GM15510 (cell line): ENCODE data around the gene HPS5.

Source experiments
- POLR2A ChIP-seq: IDR thresholded peaks from 3 replicates; pipeline ENCODE4 v1.6.1; 2011; ENCODE audit warnings: borderline replicate concordance; ENCODE audit not compliant: insufficient read length; ENCODE audit errors: extremely low read depth

Gene HPS5

DNA sequence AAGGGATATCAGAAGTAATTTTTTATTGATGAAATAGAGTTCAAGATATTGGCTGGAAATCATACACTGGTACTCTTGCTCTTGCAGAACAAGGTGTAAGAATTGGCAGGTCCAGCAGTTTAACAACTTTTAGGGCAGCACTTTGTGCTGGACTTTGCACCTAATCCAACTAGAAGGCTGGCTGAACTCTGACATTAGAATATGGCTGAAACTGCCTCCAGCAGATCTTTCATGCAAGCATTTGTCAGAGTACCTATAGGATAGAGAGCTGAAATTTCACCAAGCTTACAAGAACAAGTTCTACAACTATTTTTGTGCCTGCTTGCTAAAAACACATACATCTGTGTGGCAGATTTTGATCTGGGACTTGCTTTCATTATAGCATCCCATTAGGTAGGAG is 17.2 kb downstream of the HPS5 start:
- TF ChIP-seq POLR2A = no peak

DNA sequence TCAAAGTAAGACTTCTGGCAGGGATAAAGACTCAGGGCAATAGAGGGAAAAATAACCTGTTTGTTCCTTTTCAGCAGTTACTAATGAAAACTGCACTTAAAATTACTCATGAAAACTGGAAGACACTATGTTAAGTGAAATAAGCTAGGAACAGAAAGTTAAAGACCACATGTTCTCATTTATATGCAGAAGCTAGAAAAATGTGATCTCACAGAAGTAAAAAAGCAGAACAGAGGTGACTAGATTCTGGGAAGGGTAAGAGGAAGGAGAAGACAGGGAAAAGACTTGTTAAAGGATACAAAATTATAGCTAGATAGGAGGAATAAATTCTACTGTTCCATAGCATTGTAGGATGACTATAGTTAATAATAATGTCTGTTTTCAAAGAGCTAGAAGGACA is 22.2 kb downstream of the HPS5 start:
- TF ChIP-seq POLR2A = no peak

DNA sequence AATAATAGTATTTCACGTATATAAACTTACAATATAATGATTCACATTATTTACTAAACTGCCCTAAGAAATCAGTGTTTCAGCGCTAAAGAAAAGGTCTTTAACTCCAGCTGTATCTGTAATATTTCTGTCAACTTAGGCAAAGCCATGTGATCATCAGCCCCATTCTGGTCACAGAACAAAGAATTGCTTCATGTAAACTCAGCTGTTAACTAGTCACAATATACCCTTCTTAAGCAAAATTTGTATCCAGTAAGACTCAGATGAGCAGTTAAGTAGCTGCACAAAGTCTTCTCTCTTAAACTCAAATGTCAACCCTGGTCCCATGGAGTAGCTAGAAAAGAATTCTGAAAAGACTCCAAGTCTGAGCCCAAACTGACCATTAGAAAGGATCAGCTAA is 26.6 kb downstream of the HPS5 start:
- TF ChIP-seq POLR2A = no peak

DNA sequence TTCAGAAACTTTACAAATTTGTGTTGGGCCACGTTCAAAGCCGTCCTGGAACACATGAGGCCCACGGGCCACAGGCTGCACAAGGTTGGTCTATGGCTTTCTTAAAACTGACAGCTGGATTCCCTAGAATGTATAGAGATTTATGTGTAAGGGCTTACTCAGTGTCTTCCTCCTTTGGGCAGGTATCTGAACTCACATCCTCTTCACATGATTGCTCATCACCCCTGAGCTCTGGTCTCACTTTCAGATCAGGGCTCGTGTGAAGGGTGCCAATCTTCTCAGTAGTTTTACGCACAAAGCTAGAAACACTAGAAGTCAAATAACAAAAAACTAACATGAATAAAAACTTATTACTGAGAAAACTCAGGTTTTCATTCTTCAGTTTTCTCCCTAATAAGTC is 27.1 kb downstream of the HPS5 start:
- no peak for TF ChIP-seq POLR2A

DNA sequence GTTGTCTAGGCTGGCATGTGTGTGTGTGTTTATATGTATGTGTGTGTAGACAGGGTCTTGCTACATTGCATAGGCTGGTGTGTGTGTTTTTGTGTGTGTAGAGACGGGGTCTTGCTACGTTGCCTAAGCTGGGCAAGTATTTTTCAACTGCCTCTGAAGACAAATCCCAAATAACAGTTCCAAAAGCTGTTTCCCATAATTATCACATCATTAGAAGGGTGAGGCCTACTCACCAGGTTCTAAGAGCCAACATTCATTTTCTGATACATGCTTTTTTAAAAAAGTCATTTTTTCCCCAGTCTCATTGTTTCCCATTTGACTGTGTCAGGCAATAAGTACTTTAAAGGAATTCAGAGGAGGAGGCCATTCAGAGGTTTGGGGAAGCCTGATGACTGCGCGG is 33.0 kb downstream of the HPS5 start:
- TF ChIP-seq POLR2A = no peak

DNA sequence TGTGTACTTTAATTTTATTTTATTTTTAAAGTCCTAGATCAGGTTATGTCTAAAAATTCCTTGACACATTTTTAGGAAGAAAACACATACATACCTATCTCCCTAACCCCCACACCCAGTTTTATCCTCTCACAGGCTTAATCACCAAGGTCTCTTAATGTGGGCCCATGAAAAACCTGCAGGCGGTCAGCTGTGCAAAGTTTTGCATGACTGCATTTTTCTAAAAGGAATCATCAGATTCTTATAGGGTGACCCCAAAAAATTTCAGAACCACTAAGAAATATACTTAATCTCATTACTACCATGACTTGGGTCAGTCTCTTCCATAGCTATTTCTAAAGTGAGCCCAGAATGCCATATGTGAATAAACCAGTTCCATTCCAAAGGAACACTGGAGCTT is 36.1 kb downstream of the HPS5 start:
- no peak for TF ChIP-seq POLR2A

DNA sequence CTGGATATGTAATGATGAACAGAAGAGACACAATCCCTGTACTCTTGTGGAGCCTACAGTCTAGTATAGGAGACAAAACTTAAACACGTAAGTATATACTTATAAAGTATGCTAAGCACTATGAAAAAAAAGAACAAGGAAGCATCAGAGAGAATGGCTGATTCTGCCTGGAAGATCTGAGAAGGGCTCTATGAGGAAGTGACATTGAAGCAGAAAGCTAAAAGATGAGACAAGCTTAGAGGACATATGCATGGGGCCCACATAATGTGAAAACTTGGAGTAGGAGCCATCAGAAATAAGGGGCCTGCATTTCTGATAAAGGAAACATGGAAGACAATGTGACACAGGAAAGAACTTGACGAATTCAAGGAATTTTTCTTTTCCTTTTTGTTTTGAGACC is 39.3 kb downstream of the HPS5 start:
- no peak for TF ChIP-seq POLR2A

DNA sequence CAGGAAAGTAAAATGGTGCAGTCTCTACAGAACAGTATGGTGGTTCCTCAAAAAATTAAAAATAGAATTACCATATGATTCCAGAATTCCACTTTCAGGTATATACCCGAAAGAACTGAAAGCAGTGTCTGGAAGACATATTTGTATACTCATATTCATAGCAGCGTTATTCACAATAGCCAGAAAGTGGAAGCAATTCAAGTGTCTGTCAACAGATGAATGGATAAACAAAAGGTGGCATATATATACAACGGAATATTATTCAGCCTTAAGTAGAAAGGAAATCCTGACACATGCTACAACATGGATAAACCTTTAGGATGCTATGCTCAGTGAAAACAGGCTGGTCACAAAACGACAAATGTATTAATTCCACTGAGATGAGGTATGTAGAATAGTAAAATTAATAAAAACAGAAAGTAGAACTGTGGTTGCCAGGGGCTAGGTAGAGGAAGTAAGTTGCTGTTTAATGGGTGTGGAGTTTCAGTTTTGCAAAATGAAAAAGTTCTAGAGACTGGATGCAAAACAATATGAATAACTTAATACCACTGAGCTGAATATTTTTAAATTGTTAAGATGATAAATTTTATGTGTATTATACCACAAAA is 41.4 kb downstream of the HPS5 start:
- TF ChIP-seq POLR2A = no peak

DNA sequence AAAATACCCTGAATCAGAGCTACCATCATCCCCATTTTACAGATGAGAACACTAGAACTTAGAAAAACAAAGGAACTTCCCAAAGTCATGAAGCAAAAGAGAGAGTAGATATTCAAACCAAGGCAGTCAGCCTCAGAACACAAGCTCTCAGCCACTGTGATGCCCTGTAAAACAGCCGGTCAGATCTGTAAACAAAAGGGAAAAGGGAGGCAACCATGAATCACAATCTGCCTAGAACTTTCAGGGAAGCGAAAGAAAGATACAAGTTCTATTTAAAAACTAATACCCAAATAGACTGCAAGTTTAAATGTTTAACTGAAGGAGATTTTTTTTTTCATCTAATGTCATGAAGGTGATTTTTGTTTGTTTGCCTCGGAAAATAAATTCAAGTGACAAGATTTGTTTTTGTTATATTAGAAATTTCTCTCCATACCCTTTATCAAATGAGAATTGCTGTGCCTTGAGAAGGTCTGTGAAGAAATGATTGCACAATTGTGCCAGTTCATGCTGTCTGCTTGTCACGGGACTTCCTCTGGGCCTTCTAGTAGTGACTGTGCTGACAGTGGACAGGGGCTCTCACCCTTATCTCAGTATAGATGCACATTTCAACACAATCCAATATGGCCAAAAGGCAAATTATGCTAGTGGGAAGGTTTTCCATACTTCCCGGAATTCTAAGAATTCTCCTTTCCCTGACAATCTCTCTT is 44.2 kb downstream of the HPS5 start:
- no peak for TF ChIP-seq POLR2A

DNA sequence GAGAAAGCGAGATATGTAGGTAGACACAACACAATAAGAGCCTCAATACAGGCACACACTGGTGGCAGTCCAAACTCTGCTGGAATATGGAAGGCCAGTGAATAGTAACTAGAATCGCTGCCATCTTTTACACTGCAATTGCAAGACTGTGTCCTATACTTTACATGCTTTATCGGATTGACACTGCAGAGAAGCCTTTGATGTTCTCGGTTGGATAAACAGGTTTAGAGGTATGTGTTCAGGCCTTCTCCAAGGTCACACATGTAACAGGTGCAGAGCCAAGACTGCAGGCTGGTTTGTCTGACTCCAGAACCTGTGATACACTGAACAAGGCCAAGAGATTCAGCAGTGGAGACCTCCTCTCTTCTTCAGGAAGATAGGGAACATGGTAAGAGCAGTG is 50.7 kb downstream of the HPS5 start:
- TF ChIP-seq POLR2A = no peak

DNA sequence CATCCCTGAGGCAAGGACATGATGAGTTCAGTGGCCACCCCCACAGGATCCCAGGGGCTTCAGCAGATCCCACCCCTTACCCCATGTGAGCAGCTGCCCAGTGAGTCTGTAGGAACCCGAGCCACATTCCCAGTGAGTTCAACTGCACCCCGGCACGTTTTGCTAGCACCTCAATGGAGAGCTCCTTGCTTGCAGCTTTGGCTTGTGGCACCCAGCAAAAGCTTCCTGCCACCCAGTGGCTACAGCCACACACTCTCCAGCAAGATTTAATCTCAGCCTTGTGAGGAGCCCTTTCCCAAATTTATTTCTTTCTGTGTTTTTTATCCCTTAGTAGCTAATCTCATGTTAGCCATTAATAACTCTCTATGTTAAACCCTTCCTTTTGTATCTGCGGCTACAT is 51.8 kb downstream of the HPS5 start:
- TF ChIP-seq POLR2A = no peak

DNA sequence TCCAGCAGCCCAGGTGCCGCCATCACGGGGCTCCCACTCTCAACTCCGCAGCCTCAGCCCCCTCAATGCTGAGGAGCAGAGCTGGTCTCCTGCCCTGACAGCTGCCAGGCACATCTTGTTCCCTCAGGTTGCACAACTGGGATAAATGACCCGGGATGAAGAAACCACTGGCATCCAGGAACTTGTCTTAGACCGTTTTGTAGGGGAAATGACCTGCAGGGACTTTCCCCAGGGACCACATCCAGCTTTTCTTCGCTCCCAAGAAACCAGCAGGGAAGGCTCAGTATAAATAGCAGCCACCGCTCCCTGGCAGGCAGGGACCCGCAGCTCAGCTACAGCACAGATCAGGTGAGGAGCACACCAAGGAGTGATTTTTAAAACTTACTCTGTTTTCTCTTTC is 56.0 kb downstream of the HPS5 start, which contains the start of gene SAA1:
SAA1 (plus strand) TSS at position 316 of the 400 bp plus-strand sequence. CDS start 624 bp downstream, outside the sequence.
- no peak for TF ChIP-seq POLR2A

DNA sequence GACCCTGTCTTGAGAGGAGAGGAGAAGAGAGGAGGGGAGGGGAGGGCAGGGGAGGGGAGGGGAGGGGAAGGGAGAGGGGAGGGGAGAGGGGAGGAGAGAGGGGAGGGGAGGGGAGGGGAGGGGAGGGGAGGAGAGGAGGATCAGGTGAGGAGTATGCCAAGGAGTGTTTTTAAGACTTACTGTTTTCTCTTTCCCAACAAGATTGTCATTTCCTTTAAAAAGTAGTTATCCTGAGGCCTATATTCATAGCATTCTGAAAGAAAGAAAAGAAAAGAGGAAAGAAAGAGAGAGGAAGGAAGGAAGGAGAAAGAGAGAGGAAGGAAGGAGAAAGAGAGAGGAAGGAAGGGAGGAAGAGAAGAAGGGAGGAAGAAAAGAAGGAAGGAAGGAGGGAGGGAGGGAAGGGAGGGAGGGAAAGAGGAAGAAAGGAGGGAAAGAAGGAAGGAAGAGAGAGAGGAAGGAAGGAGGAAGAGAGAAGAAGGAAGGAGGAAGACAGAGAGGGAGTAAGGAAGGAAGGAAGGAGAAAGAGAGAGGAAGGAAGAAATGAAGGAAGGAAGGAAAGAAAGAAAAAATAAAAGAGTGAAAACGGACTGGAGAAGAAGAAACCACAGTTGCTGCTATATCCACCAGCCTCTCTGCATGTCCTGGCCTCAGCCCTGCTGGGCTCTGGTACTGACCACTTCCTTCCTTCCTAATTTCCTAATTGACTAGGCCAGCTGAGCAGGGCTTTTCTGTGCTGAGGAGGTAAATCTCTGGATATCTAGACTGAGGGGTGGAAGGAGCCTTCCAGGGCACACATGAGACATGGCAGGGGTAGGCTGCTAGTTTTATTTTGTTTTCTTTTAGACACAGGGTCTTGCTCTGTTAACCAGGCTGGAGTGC is 57.0 kb downstream of the HPS5 start:
- no peak for TF ChIP-seq POLR2A

DNA sequence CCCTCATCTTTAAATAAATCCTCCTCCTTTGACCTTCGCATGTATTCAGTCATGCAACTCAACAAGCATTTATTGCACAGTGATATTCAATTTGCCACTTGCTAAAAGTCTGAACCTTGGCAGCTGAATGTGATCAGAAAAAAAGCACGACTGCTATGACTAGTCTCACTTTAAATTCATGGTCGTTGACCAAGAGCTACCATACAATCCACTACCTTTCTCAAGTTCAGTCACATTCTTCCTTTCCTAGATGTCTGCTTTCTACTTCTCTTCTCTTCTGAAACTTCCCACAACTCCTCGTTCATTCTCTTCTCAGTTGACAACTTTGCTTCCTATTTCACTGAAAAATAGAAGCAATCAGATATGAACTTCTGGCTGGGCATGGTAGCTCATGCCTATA is 57.9 kb downstream of the HPS5 start:
- no peak for TF ChIP-seq POLR2A

DNA sequence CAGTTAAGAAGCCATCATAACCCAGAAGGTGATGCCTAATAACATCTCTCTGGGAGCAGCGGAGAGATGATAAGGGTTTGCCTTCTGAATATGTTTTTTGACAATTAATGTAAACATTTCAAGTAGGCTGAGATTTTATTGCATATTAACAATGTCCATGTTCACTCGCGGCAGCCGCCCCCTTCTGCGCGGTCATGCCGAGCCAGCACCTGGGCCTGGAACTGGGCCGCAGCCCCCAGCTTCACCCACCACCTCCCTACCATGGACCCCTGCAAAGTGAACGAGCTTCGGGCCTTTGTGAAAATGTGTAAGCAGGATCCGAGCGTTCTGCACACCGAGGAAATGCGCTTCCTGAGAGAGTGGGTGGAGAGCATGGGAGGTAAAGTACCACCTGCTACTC is 60.2 kb downstream of the HPS5 start:
- TF ChIP-seq POLR2A = no peak
